Liver (tissue), 3 donors: ENCODE results near the gene AP4E1.

Source experiments
- EGR1 ChIP-seq, 2 donors: IDR thresholded peaks; 2 replicates each; pipeline ENCODE4 v1.6.1; 2016 to 2018; ENCODE audit warnings: antibody characterized with exemption in 2 of 2, low read depth in 2 of 2
- TAF1 ChIP-seq: conservative IDR thresholded peaks from 2 replicates; pipeline ENCODE4 v1.6.1; 2016; ENCODE audit warnings: antibody characterized with exemption, mild to moderate bottlenecking
- TF ChIP-seq, protein P1 (sequence below): IDR thresholded peaks from 2 replicates; pipeline ENCODE4 v1.6.1; 2016; ENCODE audit warnings: antibody characterized with exemption, mild to moderate bottlenecking
- TF ChIP-seq, protein P2 (sequence below): fragments of 150-350 bp; IDR thresholded peaks from 2 replicates; pipeline ENCODE4 v1.5.1; 2017; ENCODE audit warnings: improper control_type of control experiment, low read depth, low read length; ENCODE audit not compliant: missing input control
- donor health status: healthy.
- donor health status: healthy.

DNA sequence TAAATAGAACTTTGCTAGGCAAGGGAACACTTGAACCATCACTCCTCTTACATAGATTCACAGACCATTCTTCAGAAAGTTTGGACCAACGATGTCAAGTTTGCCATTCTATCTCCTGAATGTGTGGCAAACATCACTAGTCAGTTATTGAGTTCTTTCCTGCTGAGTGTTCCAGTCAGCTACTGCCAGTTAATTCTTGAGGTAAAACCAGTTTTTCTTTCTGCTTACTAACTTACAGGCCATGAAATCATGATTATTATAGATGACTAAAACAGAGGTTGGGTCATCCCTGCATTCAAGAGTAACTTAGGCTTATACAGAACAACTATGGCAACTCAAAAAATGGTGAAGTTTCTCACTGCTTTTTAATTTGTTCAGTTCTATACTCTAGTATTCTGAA, 88.2 kb downstream of the AP4E1 start:
- TF ChIP-seq EGR1 (IDR thresholded peaks at IDR 0.05; ENCODE audit: low read depth in 2 of 2) (no peak), TAF1 (no peak)
- TF ChIP-seq, protein P1, sequence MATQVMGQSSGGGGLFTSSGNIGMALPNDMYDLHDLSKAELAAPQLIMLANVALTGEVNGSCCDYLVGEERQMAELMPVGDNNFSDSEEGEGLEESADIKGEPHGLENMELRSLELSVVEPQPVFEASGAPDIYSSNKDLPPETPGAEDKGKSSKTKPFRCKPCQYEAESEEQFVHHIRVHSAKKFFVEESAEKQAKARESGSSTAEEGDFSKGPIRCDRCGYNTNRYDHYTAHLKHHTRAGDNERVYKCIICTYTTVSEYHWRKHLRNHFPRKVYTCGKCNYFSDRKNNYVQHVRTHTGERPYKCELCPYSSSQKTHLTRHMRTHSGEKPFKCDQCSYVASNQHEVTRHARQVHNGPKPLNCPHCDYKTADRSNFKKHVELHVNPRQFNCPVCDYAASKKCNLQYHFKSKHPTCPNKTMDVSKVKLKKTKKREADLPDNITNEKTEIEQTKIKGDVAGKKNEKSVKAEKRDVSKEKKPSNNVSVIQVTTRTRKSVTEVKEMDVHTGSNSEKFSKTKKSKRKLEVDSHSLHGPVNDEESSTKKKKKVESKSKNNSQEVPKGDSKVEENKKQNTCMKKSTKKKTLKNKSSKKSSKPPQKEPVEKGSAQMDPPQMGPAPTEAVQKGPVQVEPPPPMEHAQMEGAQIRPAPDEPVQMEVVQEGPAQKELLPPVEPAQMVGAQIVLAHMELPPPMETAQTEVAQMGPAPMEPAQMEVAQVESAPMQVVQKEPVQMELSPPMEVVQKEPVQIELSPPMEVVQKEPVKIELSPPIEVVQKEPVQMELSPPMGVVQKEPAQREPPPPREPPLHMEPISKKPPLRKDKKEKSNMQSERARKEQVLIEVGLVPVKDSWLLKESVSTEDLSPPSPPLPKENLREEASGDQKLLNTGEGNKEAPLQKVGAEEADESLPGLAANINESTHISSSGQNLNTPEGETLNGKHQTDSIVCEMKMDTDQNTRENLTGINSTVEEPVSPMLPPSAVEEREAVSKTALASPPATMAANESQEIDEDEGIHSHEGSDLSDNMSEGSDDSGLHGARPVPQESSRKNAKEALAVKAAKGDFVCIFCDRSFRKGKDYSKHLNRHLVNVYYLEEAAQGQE, result no peak
- TF ChIP-seq, protein P2, sequence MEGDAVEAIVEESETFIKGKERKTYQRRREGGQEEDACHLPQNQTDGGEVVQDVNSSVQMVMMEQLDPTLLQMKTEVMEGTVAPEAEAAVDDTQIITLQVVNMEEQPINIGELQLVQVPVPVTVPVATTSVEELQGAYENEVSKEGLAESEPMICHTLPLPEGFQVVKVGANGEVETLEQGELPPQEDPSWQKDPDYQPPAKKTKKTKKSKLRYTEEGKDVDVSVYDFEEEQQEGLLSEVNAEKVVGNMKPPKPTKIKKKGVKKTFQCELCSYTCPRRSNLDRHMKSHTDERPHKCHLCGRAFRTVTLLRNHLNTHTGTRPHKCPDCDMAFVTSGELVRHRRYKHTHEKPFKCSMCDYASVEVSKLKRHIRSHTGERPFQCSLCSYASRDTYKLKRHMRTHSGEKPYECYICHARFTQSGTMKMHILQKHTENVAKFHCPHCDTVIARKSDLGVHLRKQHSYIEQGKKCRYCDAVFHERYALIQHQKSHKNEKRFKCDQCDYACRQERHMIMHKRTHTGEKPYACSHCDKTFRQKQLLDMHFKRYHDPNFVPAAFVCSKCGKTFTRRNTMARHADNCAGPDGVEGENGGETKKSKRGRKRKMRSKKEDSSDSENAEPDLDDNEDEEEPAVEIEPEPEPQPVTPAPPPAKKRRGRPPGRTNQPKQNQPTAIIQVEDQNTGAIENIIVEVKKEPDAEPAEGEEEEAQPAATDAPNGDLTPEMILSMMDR, result no peak
